ENCODE results near the gene ZNF740. TPM values are rescaled to one million over a fixed set of nuclear protein-coding genes. Genes with fewer than 3 reads are reported as not detected.

The ZNF740 gene
- polyA plus RNA-seq, 1 of the 3 experiments (the other 2 are of a cell fraction) = 14.6 TPM

DNA sequence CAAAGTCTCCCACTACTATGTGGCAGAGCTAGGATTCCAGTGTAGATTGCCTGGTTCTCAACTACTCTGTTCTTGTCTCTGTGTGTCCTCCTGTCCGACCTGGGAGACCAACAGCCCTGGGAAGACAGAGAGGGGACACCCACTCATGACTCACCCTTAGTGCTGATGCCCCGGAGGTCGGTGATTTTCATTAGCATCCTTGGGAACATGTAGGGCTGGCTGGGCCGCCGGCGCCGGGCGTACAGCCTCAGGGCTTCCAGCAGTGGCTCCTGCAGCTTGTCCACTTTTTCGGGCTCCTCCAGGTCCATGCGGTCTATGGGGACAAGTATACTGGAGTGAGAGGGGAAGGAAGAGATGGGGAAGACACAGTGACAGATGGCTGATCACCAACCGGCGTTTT is 32.4 kb downstream of the ZNF740 start:
- TF ChIP-seq NRF1 (IDR thresholded peaks at IDR 0.05; ENCODE audit: low read depth, low read length) (no peak), YY1 (IDR thresholded peaks at IDR 0.05; ENCODE audit: low read depth) (no peak), EZH2phosphoT487 (IDR thresholded peaks at IDR 0.05; ENCODE audit: borderline replicate concordance, low read depth) (no peak), FOXM1 (IDR thresholded peaks at IDR 0.05; ENCODE audit: low read depth) (no peak), REST (IDR thresholded peaks at IDR 0.05; ENCODE audit: low read depth, low read length) (no peak), FOSL2 (IDR thresholded peaks at IDR 0.05; ENCODE audit: borderline replicate concordance, low read depth) (no peak), GATA2 (CRISPR knock-in tag; IDR thresholded peaks at IDR 0.05) (no peak), USF1 (IDR thresholded peaks at IDR 0.05; ENCODE audit: borderline replicate concordance, low read depth) (no peak), TAF1 (IDR thresholded peaks at IDR 0.05; ENCODE audit: borderline replicate concordance, low read depth, low read length) (no peak), JUND (IDR thresholded peaks at IDR 0.05) (no peak), RFX5 (IDR thresholded peaks at IDR 0.05; ENCODE audit: low read length) (no peak), MEF2A (IDR thresholded peaks at IDR 0.05; ENCODE audit: borderline replicate concordance, low read depth) (no peak)
- TF ChIP-seq, protein P1, sequence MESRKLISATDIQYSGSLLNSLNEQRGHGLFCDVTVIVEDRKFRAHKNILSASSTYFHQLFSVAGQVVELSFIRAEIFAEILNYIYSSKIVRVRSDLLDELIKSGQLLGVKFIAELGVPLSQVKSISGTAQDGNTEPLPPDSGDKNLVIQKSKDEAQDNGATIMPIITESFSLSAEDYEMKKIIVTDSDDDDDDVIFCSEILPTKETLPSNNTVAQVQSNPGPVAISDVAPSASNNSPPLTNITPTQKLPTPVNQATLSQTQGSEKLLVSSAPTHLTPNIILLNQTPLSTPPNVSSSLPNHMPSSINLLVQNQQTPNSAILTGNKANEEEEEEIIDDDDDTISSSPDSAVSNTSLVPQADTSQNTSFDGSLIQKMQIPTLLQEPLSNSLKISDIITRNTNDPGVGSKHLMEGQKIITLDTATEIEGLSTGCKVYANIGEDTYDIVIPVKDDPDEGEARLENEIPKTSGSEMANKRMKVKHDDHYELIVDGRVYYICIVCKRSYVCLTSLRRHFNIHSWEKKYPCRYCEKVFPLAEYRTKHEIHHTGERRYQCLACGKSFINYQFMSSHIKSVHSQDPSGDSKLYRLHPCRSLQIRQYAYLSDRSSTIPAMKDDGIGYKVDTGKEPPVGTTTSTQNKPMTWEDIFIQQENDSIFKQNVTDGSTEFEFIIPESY (IDR thresholded peaks at IDR 0.05; ENCODE audit: borderline replicate concordance, low read depth) = no peak
- TF ChIP-seq, protein P2, sequence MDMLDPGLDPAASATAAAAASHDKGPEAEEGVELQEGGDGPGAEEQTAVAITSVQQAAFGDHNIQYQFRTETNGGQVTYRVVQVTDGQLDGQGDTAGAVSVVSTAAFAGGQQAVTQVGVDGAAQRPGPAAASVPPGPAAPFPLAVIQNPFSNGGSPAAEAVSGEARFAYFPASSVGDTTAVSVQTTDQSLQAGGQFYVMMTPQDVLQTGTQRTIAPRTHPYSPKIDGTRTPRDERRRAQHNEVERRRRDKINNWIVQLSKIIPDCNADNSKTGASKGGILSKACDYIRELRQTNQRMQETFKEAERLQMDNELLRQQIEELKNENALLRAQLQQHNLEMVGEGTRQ (IDR thresholded peaks at IDR 0.05; ENCODE audit: borderline replicate concordance, low read depth, low read length) = no peak
- 27% methylated on average over 10 of the region's 12 CpGs for WGBS (ENCODE audit: low lambda C conversion rate)
- ChIA-PET CTCF (interaction anchor here (0.7 to 14.8 kb wide), 28 partner anchors 10 to 286 kb away, joined by 3 to 363 read pairs (median 10); partner anchors contain the start of genes CSAD, ESPL1, MAP3K12 and MYG1), POLR2A (no interaction called here)
- Histone ChIP-seq H3K36me3 (replicated peaks in 1 of 2; ENCODE audit: control insufficient read depth in 1 of 2, insufficient read depth in 2 of 2, low read length in 1 of 2) (peaks cover 24 to 38% of the 10 kb centered on the region in 2 experiments), H2AFZ (ENCODE audit: low read depth) (no peak overlapping the region), H3K9me3 (no peaks in the 10 kb centered on the region), H3K9me2 (no peaks in the 10 kb centered on the region), H3K27ac (ENCODE audit: low read depth in 2 of 2, low read length in 1 of 2) (no peak overlapping the region), H3K4me3 (ENCODE audit: low read depth in 2 of 2, low read length in 1 of 2) (no peak overlapping the region), H3K79me2 (ENCODE audit: insufficient read depth) (peaks cover 21% of the 10 kb centered on the region), H3K4me1 (ENCODE audit: control insufficient read depth in 1 of 2, insufficient read depth in 2 of 2, low read depth in 1 of 2, low read length in 1 of 2) (peaks cover 5 to 17% of the 10 kb centered on the region in 2 experiments; a peak in 3 of 4 replicates), H3K9ac (no peak overlapping the region), H4K20me1 (ENCODE audit: insufficient read depth) (peaks cover 4% of the 10 kb centered on the region; the same call in 1 of the 2 replicates), H3K4me2 (no peak overlapping the region), H3K27me3 (ENCODE audit: insufficient read depth) (no peaks in the 10 kb centered on the region), H3F3A (replicated peaks; ENCODE audit: insufficient read depth) (peaks cover 13% of the 10 kb centered on the region)
- DNase-seq = no peak
